Subcutaneous abdominal adipose tissue (tissue), 5 donors: ENCODE results near the gene PPP1R12B.
A peak's percentile ranks its signal among the peaks of the same experiment; 100 is the strongest.
"Not testable (repeated sequence)": the region's sequence is repeated elsewhere in the genome, so short reads cannot be mapped to it uniquely, and the experiment has no call there.

Source experiments
- H3K27ac ChIP-seq: one replicate; pipeline ENCODE4 v1.7.0; 2013; ENCODE audit warnings: low read depth, mild to moderate bottlenecking, inconsistent platforms, low read length, moderate library complexity
- H3K27me3 ChIP-seq, 5 donors: one replicate each; pipeline ENCODE4 v1.7.0; 2013; ENCODE audit warnings: low read length in 5 of 5, inconsistent platforms in 1 of 5; ENCODE audit not compliant: control insufficient read depth in 5 of 5, insufficient read depth in 4 of 5
- H3K36me3 ChIP-seq, 5 donors: one replicate each; pipeline ENCODE4 v1.7.0; 2013; ENCODE audit warnings: low read length in 5 of 5; ENCODE audit not compliant: control insufficient read depth in 5 of 5, insufficient read depth in 5 of 5
- H3K4me1 ChIP-seq, 5 donors: one replicate each; pipeline ENCODE4 v1.7.0; 2013; ENCODE audit warnings: low read length in 5 of 5, mild to moderate bottlenecking in 3 of 5, moderate library complexity in 1 of 5; ENCODE audit not compliant: control insufficient read depth in 5 of 5, insufficient read depth in 5 of 5
- H3K4me3 ChIP-seq, 5 donors: one replicate each; pipeline ENCODE4 v1.7.0; 2013; ENCODE audit warnings: low read length in 5 of 5, low read depth in 1 of 5
- H3K9ac ChIP-seq, 5 donors: one replicate each; pipeline ENCODE4 v1.7.0; 2013; ENCODE audit warnings: low read length in 5 of 5, mild to moderate bottlenecking in 4 of 5, moderate library complexity in 3 of 5
- H3K9me3 ChIP-seq, 5 donors: one replicate each; pipeline ENCODE4 v1.7.0; 2013; ENCODE audit warnings: low read length in 5 of 5; ENCODE audit not compliant: control insufficient read depth in 5 of 5
- donor health status: healthy.
- donor health status: healthy.
- donor health status: healthy.
- donor health status: healthy.
- donor health status: healthy.

The PPP1R12B gene

GRCh38 chr1:202498542-202498941 is 150.0 kb downstream of the PPP1R12B start:
- Histone ChIP-seq H3K36me3 (peaks cover 14 to 48% (median 25%) of the 10 kb centered on the region in 5 donors), H3K9me3 (no peaks in the 10 kb centered on the region), H3K9ac (no peak overlapping the region), H3K4me1 (peaks cover 0 to 3% (median 0%) of the 10 kb centered on the region in 5 donors), H3K4me3 (no peak overlapping the region), H3K27me3 (no peaks in the 10 kb centered on the region), H3K27ac (no peak overlapping the region)

DNA sequence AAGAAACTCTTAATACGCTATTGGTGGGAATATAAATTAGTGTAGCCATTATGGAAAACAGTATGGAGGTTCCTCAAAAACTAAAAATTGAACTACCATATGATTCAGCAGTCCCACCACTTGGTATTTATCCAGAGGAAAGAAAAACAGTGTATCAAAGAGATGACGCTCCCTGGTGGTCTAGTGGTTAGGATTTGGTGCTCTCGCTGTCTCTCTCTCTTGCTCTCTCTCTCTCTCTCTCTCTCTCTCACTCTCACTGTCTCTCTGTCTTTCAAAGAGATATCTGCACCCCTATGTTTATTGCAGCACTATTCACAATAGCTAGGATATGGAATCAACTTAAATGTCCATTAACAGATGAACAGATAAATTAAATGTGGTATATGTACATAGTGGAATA is 151.5 kb downstream of the PPP1R12B start:
- H3K4me3 ChIP-seq, H3K27me3 ChIP-seq, H3K27ac ChIP-seq, H3K4me1 ChIP-seq, H3K9ac ChIP-seq, H3K9me3 ChIP-seq: not testable (repeated sequence)
- H3K36me3 ChIP-seq: peaks cover 14 to 45% (median 29%) of the 10 kb centered on the region in 5 donors

DNA sequence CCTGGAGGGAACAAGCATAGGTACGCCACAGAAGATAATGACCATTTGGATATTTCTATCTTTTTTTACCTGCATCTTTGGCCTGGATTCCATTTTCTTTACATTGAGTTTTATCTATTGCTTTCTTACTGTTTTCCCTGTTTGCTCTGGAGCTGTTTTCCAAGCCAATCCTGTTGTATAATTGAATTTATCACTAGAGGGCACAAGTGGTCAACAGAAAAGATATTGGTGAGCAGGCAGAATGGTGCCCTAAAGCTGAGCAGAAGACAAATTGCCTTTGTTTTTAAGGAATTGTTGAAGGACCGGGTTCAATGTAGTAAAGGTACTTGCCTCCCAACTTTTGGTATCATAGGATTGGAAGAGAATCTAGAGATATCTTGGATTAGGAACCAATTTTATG is 152.8 kb downstream of the PPP1R12B start:
- Histone ChIP-seq H3K4me1 (peaks cover 0 to 10% (median 2%) of the 10 kb centered on the region in 5 donors), H3K9me3 (no peaks in the 10 kb centered on the region), H3K27ac (no peak overlapping the region), H3K4me3 (no peak overlapping the region), H3K9ac (no peak overlapping the region), H3K27me3 (no peaks in the 10 kb centered on the region), H3K36me3 (peaks cover 7 to 36% (median 17%) of the 10 kb centered on the region in 5 donors)

DNA sequence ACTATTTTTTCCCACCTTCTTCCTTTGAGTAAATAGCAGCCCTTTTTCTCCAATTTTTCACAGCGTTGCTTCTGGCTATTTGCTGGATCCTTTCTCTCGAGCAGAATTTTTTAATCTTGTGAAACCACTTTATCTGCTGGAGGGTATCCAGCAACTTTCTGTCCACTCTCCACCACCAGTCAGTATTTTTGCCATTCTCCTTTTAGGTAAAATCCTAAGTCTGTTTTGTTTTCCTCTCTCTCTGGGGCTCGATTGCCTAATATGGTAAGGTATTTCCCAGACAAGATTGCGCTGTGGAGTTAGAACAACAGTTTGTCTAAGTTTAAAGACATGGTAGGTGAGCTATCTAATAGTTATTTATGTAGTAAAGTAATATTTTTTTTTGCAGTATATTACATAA is 156.9 kb downstream of the PPP1R12B start:
- H3K36me3 ChIP-seq: peaks cover 0 to 28% (median 9%) of the 10 kb centered on the region in 5 donors
- peak overlapping the region in 1 of 5 donors; percentile 32 for H3K9ac ChIP-seq
- H3K4me3 ChIP-seq: no peak overlapping the region
- peaks cover 0 to 10% (median 2%) of the 10 kb centered on the region in 5 donors for H3K4me1 ChIP-seq
- H3K27ac ChIP-seq: peak overlapping the region; percentile 84
- no peaks in the 10 kb centered on the region for H3K9me3 ChIP-seq
- no peaks in the 10 kb centered on the region for H3K27me3 ChIP-seq

DNA sequence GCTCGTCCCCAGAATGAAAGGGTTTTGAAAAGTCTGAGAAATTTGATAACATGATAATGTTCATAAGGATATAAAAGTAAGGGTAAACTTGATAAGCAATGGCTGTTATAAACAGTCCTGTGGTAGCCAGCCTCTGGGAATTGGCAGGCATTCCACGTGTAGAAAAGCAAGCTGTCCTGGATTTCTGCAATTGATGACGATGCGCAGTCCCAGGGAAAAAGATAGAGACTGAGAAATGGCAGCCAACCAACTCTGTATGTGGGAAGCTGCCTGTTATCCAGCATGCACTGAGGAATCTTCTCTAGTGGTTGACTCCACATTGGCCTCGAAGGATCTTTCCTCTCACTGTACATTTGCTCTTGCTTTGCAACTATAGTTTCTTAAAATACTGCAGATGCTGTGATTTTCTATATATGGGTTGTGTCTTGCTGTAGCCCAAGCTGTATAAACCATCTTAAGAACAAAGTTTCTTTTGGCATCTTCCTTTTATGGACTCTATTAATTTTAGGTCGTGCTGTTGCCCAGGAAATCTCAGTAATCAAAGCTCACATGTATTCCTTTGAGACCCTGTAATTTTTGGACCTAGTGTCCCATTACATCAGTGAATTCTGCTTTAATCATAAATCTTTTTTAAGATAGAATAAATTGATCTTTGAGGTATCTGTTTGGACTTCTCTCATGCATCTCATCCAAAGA is 157.5 kb downstream of the PPP1R12B start:
- not testable (repeated sequence) for H3K9me3 ChIP-seq, H3K4me3 ChIP-seq, H3K4me1 ChIP-seq, H3K27me3 ChIP-seq
- Histone ChIP-seq H3K9ac (peak overlapping the region in 1 of 5 donors; percentile 32), H3K36me3 (peaks cover 0 to 30% (median 9%) of the 10 kb centered on the region in 5 donors), H3K27ac (peak overlapping the region; percentile 84)

DNA sequence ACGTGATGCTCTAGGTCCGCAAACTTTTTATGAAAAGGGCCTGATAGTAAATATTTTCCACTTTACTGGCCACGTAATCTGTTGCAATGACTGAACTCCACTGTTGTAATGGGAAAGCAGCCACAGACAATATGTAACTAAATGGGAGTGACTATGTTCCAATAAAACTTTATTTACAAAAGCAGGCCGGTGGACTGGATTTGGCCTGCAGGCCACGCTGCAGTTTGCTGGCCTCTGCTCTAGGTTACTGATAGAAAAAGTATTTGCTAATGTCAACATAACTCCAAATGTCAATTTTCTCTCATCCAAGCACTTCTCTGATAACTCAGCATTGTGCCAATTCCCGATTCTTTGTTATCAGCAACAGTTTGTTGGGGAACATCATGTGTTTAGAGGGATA is 160.4 kb downstream of the PPP1R12B start:
- H3K4me1 ChIP-seq, H3K27me3 ChIP-seq, H3K9me3 ChIP-seq, H3K4me3 ChIP-seq, H3K9ac ChIP-seq, H3K27ac ChIP-seq: not testable (repeated sequence)
- peaks cover 0 to 11% (median 4%) of the 10 kb centered on the region in 5 donors for H3K36me3 ChIP-seq

GRCh38 chr1:202513875-202514274 is 165.4 kb downstream of the PPP1R12B start:
- not testable (repeated sequence) for H3K9ac ChIP-seq, H3K4me3 ChIP-seq, H3K27me3 ChIP-seq, H3K4me1 ChIP-seq, H3K9me3 ChIP-seq, H3K27ac ChIP-seq
- H3K36me3 ChIP-seq: peaks cover 0 to 12% (median 2%) of the 10 kb centered on the region in 5 donors

- Histone ChIP-seq H3K4me3 (no peak overlapping the region), H3K9ac (no peak overlapping the region), H3K4me1 (peaks cover 0 to 5% (median 0%) of the 10 kb centered on the region in 5 donors), H3K9me3 (no peaks in the 10 kb centered on the region), H3K27ac (no peak overlapping the region), H3K36me3 (peaks cover 0 to 8% (median 2%) of the 10 kb centered on the region in 5 donors), H3K27me3 (no peaks in the 10 kb centered on the region)
These were observed 168.0 kb downstream of the PPP1R12B start for GRCh38 chr1:202516434-202516877.

GRCh38 chr1:202517146-202517545 is 168.6 kb downstream of the PPP1R12B start:
- not testable (repeated sequence) for H3K4me1 ChIP-seq, H3K36me3 ChIP-seq, H3K27ac ChIP-seq, H3K9me3 ChIP-seq, H3K27me3 ChIP-seq, H3K4me3 ChIP-seq, H3K9ac ChIP-seq

DNA sequence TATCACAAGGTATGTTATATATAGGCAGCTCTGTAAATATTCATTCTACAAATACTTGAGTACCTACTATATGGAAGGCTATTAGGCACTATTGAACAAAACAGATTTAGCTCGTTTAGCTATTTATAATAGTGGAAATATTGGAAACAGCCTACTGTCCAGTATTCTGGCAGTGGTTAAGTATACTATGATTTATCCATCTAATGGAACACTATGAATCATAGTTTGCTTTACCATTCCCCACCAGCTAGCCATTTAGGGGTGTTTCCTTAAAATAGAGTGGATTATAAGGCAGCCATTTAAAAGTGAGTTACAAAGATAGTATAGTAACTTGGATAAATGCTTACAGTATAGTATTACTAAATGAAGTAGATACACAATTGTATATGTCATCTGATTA is 169.7 kb downstream of the PPP1R12B start:
- H3K9me3 ChIP-seq, H3K36me3 ChIP-seq, H3K27ac ChIP-seq, H3K4me3 ChIP-seq, H3K4me1 ChIP-seq, H3K27me3 ChIP-seq, H3K9ac ChIP-seq: not testable (repeated sequence)
